Liver (tissue), 9 donors: ENCODE measurements around the gene TRIM25. TPM values are rescaled to one million over a fixed set of nuclear protein-coding genes. Genes with fewer than 3 reads are reported as not detected.

Source experiments
- DNase-seq: peaks from one replicate; pipeline ENCODE4 v3.0.0-alpha.2; 2017; ENCODE audit warnings: low spot score
- H3K27ac ChIP-seq, 2 donors: one replicate each; pipeline ENCODE4 v1.7.0; 2013; ENCODE audit warnings: inconsistent platforms in 2 of 2, low read length in 2 of 2, control low read depth in 1 of 2, low read depth in 1 of 2, mild to moderate bottlenecking in 1 of 2
- H3K27me3 ChIP-seq, 4 donors: one replicate each; pipeline versions ENCODE4 v1.6.1 to v1.7.0; 2013; ENCODE audit warnings: low read length in 3 of 4, inconsistent platforms in 1 of 4, mild to moderate bottlenecking in 1 of 4, moderate library complexity in 1 of 4; ENCODE audit not compliant: control insufficient read depth in 4 of 4, insufficient read depth in 4 of 4
- H3K36me3 ChIP-seq, 4 donors: one replicate each; pipeline versions ENCODE4 v1.6.1 to v1.7.0; 2013; ENCODE audit warnings: low read length in 3 of 4, mild to moderate bottlenecking in 3 of 4, low read depth in 1 of 4, moderate library complexity in 1 of 4; ENCODE audit not compliant: control insufficient read depth in 4 of 4, insufficient read depth in 3 of 4
- H3K4me1 ChIP-seq, 4 donors: one replicate each; pipeline versions ENCODE4 v1.6.1 to v1.7.0; 2013; ENCODE audit warnings: low read length in 3 of 4, mild to moderate bottlenecking in 3 of 4, moderate library complexity in 1 of 4; ENCODE audit not compliant: control insufficient read depth in 4 of 4, insufficient read depth in 4 of 4
- H3K4me3 ChIP-seq, 3 donors: one replicate each; pipeline versions ENCODE4 v1.6.1 to v1.7.0; 2013; ENCODE audit warnings: low read length in 3 of 3, control low read depth in 1 of 3, low read depth in 1 of 3, mild to moderate bottlenecking in 1 of 3
- H3K9ac ChIP-seq, 2 donors: one replicate each; pipeline ENCODE4 v1.7.0; 2013; ENCODE audit warnings: low read length in 2 of 2, mild to moderate bottlenecking in 2 of 2, moderate library complexity in 2 of 2, control low read depth in 1 of 2, low read depth in 1 of 2
- H3K9me3 ChIP-seq, 4 donors: one replicate each; pipeline versions ENCODE4 v1.6.1 to v1.7.0; 2013; ENCODE audit warnings: low read length in 3 of 4; ENCODE audit not compliant: control insufficient read depth in 4 of 4
- ATF3 ChIP-seq: IDR thresholded peaks from 2 replicates; pipeline ENCODE4 v1.6.1; 2016; ENCODE audit warnings: antibody characterized with exemption
- EGR1 ChIP-seq, 2 donors: IDR thresholded peaks; 2 replicates each; pipeline ENCODE4 v1.6.1; 2016 to 2018; ENCODE audit warnings: antibody characterized with exemption in 2 of 2, low read depth in 2 of 2
- FOXA1 ChIP-seq: IDR thresholded peaks from 2 replicates; pipeline ENCODE4 v1.6.1; 2016; ENCODE audit warnings: antibody characterized with exemption
- FOXA2 ChIP-seq: IDR thresholded peaks from 2 replicates; pipeline ENCODE4 v1.6.1; 2016; ENCODE audit warnings: antibody characterized with exemption
- GABPA ChIP-seq, 2 donors: IDR thresholded peaks in 1 of 2; conservative IDR thresholded peaks in 1 of 2; 2 replicates each; pipeline ENCODE4 v1.6.1; 2016; ENCODE audit warnings: antibody characterized with exemption in 2 of 2, mild to moderate bottlenecking in 1 of 2, moderate library complexity in 1 of 2
- HNF4A ChIP-seq, 2 donors: conservative IDR thresholded peaks; 2 replicates each; pipeline ENCODE4 v1.6.1; 2016; ENCODE audit warnings: antibody characterized with exemption in 2 of 2, mild to moderate bottlenecking in 2 of 2
- HNF4G ChIP-seq: IDR thresholded peaks from 2 replicates; pipeline ENCODE4 v1.6.1; 2016; ENCODE audit warnings: antibody characterized with exemption
- JUND ChIP-seq, 2 donors: IDR thresholded peaks; 2 replicates each; pipeline ENCODE4 v1.6.1; 2016; ENCODE audit warnings: antibody characterized with exemption in 2 of 2
- MAX ChIP-seq: IDR thresholded peaks from 2 replicates; pipeline ENCODE4 v1.6.1; 2016; ENCODE audit warnings: antibody characterized with exemption
- NR2F2 ChIP-seq: IDR thresholded peaks from 2 replicates; pipeline ENCODE4 v1.6.1; 2016; ENCODE audit warnings: antibody characterized with exemption
- RAD21 ChIP-seq, 2 donors: IDR thresholded peaks; 2 replicates each; pipeline ENCODE4 v1.6.1; 2016; ENCODE audit warnings: antibody characterized with exemption in 2 of 2, mild to moderate bottlenecking in 2 of 2
- RXRA ChIP-seq, 2 donors: IDR thresholded peaks; 2 replicates each; pipeline ENCODE4 v1.6.1; 2017 to 2018; ENCODE audit warnings: antibody characterized with exemption in 2 of 2, mild to moderate bottlenecking in 1 of 2
- SP1 ChIP-seq: IDR thresholded peaks from 2 replicates; pipeline ENCODE4 v1.6.1; 2018; ENCODE audit warnings: antibody characterized with exemption, mild to moderate bottlenecking
- TAF1 ChIP-seq: conservative IDR thresholded peaks from 2 replicates; pipeline ENCODE4 v1.6.1; 2016; ENCODE audit warnings: antibody characterized with exemption, mild to moderate bottlenecking
- YY1 ChIP-seq: IDR thresholded peaks from 2 replicates; pipeline ENCODE4 v1.6.1; 2016; ENCODE audit warnings: antibody characterized with exemption, mild to moderate bottlenecking
- ZBTB33 ChIP-seq: IDR thresholded peaks from 2 replicates; pipeline ENCODE4 v1.6.1; 2016; ENCODE audit warnings: antibody characterized with exemption
- whole genome bisulfite sequencing: extraction: QIAGEN DNeasy Blood & Tissue Kit; methylation state at CpG from one replicate; pipeline ENCODE4 v1.1.7; 2013; 5-methylcytosine and 5-hydroxymethylcytosine counted together
- polyA plus RNA-seq, 2 donors: library from polyadenylated mRNA; stranded (reverse) in 1 of 2; unstranded in 1 of 2; fragments of 200-250 nt in 1 of 2; fragments of >200 nt in 1 of 2; fragmentation: Nextera tagmentation in 1 of 2; extraction: Ambion mirVana in 1 of 2; gene quantifications; one replicate each; pipeline versions ENCODE4 v1.2.1 to v1.2.3, GENCODE V29; 2013 to 2015
- total RNA-seq, 2 donors: library from RNA; depleted of rRNA; stranded (reverse); fragments of >200 nt; gene quantifications; one replicate each; pipeline ENCODE4 v1.2.3, GENCODE V29; 2014
- TF ChIP-seq, protein P1 (sequence below): fragments of 150-350 bp; IDR thresholded peaks from 2 replicates; pipeline ENCODE4 v1.5.1; 2017; ENCODE audit warnings: improper control_type of control experiment, low read depth, low read length; ENCODE audit not compliant: missing input control
- TF ChIP-seq, protein P2 (sequence below): IDR thresholded peaks from 2 replicates; pipeline ENCODE4 v1.6.1; 2016; ENCODE audit warnings: antibody characterized with exemption, mild to moderate bottlenecking
- donor health status: healthy.
- donor health status: healthy.
- donor health status: healthy.
- donor health status: healthy.
- donor health status: healthy.

The TRIM25 gene
- total and polyA plus RNA-seq, 4 donors, result 10.8 to 64.5 (median 15.6) TPM

DNA sequence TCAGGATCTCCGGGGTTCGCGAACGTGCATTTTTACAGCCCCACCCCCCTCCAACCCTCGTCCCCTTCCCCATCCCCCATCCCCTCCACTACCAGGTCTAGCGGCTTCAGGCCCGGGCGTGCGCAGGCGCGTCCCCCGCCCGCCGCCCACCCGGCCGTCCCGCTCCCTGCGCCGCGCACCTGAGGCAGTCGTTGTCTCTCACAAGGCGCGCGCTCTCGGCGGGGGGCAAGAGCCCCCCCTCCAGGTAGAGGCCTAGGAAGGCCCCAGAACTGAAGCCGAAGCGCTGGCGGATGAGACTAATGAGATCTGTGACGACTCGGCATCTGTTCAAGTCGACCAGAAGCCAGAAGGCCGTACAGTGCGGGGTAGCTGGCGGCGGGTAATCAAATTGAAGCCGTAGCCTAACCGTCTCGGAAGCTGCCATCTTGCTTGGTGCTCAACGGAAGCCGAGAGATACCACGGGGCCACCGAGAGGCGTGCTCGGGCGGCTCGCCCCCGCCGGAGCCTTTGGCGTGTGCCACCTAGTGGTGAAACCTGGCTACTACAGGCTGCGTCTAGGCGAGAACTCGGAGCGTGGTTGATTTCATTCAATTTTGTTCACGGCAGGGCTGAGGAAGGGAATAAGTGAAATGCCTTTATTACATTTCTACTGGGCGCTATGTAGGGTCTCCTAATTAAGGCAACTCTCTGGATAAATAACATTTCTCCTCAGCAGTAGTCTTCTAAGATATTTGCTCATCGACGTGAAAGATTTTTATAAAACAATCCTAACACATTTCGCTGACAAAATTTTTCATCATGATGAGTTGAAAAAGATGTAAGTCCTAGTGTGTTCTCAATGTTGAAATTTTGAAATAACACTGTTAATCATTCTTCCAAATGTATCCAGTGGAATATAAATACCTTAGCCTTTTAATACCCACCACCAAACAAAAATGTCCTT, 47.0 kb upstream of the TRIM25 start, which contains the start of gene COIL:
COIL (minus strand) TSS at position 455 of the 943 bp plus-strand sequence; CDS start at position 424, 31 bp downstream.
- no peaks in the 10 kb centered on the region for H3K36me3 ChIP-seq
- peak within 1 kb of the TSS; percentile 9 to 80 for H3K9ac ChIP-seq
- no peak for TF ChIP-seq TAF1
- peak; percentile 99 for TF ChIP-seq YY1
- TF ChIP-seq FOXA1, result peak; percentile 39
- peak; percentile 85 to 93 for TF ChIP-seq RAD21 (IDR thresholded peaks at IDR 0.05)
- TF ChIP-seq FOXA2, result no peak
- TF ChIP-seq RXRA (IDR thresholded peaks at IDR 0.05), result peak; percentile 46 to 55
- peak in 1 of 2 donors; percentile 71 for TF ChIP-seq GABPA (IDR thresholded peaks at IDR 0.05 in 1 of 2, conservative IDR thresholded peaks at IDR 0.05 in 1 of 2)
- TF ChIP-seq, protein P1, sequence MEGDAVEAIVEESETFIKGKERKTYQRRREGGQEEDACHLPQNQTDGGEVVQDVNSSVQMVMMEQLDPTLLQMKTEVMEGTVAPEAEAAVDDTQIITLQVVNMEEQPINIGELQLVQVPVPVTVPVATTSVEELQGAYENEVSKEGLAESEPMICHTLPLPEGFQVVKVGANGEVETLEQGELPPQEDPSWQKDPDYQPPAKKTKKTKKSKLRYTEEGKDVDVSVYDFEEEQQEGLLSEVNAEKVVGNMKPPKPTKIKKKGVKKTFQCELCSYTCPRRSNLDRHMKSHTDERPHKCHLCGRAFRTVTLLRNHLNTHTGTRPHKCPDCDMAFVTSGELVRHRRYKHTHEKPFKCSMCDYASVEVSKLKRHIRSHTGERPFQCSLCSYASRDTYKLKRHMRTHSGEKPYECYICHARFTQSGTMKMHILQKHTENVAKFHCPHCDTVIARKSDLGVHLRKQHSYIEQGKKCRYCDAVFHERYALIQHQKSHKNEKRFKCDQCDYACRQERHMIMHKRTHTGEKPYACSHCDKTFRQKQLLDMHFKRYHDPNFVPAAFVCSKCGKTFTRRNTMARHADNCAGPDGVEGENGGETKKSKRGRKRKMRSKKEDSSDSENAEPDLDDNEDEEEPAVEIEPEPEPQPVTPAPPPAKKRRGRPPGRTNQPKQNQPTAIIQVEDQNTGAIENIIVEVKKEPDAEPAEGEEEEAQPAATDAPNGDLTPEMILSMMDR, result peak; percentile 99
- peak; percentile 80 for TF ChIP-seq ZBTB33
- TF ChIP-seq ATF3, result peak; percentile 15
- peak; percentile 53 for TF ChIP-seq SP1
- peak; percentile 88 to 95 for TF ChIP-seq EGR1 (IDR thresholded peaks at IDR 0.05; ENCODE audit: low read depth in 2 of 2)
- no peak for TF ChIP-seq HNF4G
- TF ChIP-seq NR2F2, result peak; percentile 73
- TF ChIP-seq JUND (IDR thresholded peaks at IDR 0.05), result peak in 1 of 2 donors; percentile 13
- peak; percentile 89 for TF ChIP-seq MAX
- TF ChIP-seq, protein P2, sequence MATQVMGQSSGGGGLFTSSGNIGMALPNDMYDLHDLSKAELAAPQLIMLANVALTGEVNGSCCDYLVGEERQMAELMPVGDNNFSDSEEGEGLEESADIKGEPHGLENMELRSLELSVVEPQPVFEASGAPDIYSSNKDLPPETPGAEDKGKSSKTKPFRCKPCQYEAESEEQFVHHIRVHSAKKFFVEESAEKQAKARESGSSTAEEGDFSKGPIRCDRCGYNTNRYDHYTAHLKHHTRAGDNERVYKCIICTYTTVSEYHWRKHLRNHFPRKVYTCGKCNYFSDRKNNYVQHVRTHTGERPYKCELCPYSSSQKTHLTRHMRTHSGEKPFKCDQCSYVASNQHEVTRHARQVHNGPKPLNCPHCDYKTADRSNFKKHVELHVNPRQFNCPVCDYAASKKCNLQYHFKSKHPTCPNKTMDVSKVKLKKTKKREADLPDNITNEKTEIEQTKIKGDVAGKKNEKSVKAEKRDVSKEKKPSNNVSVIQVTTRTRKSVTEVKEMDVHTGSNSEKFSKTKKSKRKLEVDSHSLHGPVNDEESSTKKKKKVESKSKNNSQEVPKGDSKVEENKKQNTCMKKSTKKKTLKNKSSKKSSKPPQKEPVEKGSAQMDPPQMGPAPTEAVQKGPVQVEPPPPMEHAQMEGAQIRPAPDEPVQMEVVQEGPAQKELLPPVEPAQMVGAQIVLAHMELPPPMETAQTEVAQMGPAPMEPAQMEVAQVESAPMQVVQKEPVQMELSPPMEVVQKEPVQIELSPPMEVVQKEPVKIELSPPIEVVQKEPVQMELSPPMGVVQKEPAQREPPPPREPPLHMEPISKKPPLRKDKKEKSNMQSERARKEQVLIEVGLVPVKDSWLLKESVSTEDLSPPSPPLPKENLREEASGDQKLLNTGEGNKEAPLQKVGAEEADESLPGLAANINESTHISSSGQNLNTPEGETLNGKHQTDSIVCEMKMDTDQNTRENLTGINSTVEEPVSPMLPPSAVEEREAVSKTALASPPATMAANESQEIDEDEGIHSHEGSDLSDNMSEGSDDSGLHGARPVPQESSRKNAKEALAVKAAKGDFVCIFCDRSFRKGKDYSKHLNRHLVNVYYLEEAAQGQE, result peak; percentile 23
- peak in 1 of 2 donors; percentile 23 for TF ChIP-seq HNF4A (conservative IDR thresholded peaks at IDR 0.05)
- H3K4me3 ChIP-seq, result peak within 1 kb of the TSS; percentile 62 to 97 (median 93)
- peaks cover 2 to 18% (median 8%) of the 10 kb centered on the region in 4 donors for H3K4me1 ChIP-seq
- DNase-seq, result peak; percentile 93
- no peaks in the 10 kb centered on the region for H3K9me3 ChIP-seq
- peak within 1 kb of the TSS; percentile 64 to 88 for H3K27ac ChIP-seq
- WGBS, result 4% methylated on average over 59 of the region's 59 CpGs
- no peaks in the 10 kb centered on the region for H3K27me3 ChIP-seq
